Endothelial cell of umbilical vein (primary cell): ENCODE measurements around the gene FYCO1. TPM values are rescaled to one million over a fixed set of nuclear protein-coding genes. Genes with fewer than 3 reads are reported as not detected.

Experiments
- BruUV-seq: library from RNA; stranded (reverse); fragments of 400-500 nt; replicated peaks from 2 replicates; lab custom pipeline; 2021; lab: Mats Ljungman, UMichigan
- CTCF ChIA-PET: fragments of 300-600, 350-600 bp; sonication (Branson Sonifier 250); formaldehyde crosslinking; loops from one replicate; lab custom pipeline; 2021; ENCODE audit warnings: antibody characterized with exemption, inconsistent platforms; lab: Charles Lee
- POLR2A ChIA-PET: fragments of 300-600, 350-600 bp; sonication (Branson Sonifier 250); formaldehyde crosslinking; loops from one replicate; lab custom pipeline; 2021; ENCODE audit warnings: antibody characterized with exemption, inconsistent platforms; lab: Charles Lee
- DNase-seq: peaks from one replicate; pipeline ENCODE4 v3.0.0-alpha.2; 2011; ENCODE audit warnings: low read depth, low spot score
- FAIRE-seq: peaks from 2 replicates; lab custom pipeline; 2011; peaks lifted over from hg19 to GRCh38; lab: Jason Lieb, UNC
- H2AFZ ChIP-seq: 2 replicates; pipeline ENCODE4 v1.6.0; 2012; ENCODE audit warnings: low read depth, low read length, control low read depth, inconsistent platforms
- H3K27ac ChIP-seq: 2 replicates; pipeline ENCODE4 v1.5.1; 2011; ENCODE audit warnings: low read depth, mild to moderate bottlenecking, control low read depth, low read length, moderate library complexity; ENCODE audit not compliant: insufficient read depth
- H3K27me3 ChIP-seq, 2 experiments: 2 replicates each; pipeline versions ENCODE4 v1.6.0 to v1.6.1; 2011; ENCODE audit warnings: low read length in 2 of 2, mixed read lengths in 1 of 2; ENCODE audit not compliant: control insufficient read depth in 2 of 2, insufficient read depth in 2 of 2
- H3K36me3 ChIP-seq, 2 experiments: 2 replicates in 1 of 2; 3 replicates in 1 of 2; pipeline ENCODE4 v1.5.1; 2011; ENCODE audit warnings: low read length in 2 of 2, mild to moderate bottlenecking in 1 of 2, moderate library complexity in 1 of 2; ENCODE audit not compliant: control insufficient read depth in 2 of 2, insufficient read depth in 2 of 2; ENCODE audit errors: extremely low read depth in 1 of 2
- H3K4me1 ChIP-seq: 3 replicates; pipeline ENCODE4 v1.5.1; 2011; ENCODE audit warnings: mild to moderate bottlenecking, low read length; ENCODE audit not compliant: control insufficient read depth, insufficient read depth; ENCODE audit errors: extremely low read depth
- H3K4me2 ChIP-seq: 2 replicates; pipeline ENCODE4 v1.6.1; 2011; ENCODE audit warnings: low read length, control low read depth, mixed read lengths; ENCODE audit not compliant: insufficient read depth
- H3K4me3 ChIP-seq, 3 experiments: fragments of 200-600 bp in 1 of 3; sonication (generic), shearing (Covaris generic) in 1 of 3; replicated peaks in 1 of 3; 2 replicates each; pipeline ENCODE4 v1.5.1; 2011 to 2016; ENCODE audit warnings: control low read depth in 3 of 3, low read length in 3 of 3, mild to moderate bottlenecking in 2 of 3, inconsistent platforms in 1 of 3, low read depth in 1 of 3, moderate library complexity in 1 of 3; ENCODE audit not compliant: insufficient read depth in 1 of 3
- H3K79me2 ChIP-seq: 2 replicates; pipeline ENCODE4 v1.6.0; 2012; ENCODE audit warnings: low read length, inconsistent platforms; ENCODE audit not compliant: control insufficient read depth, insufficient read depth
- H3K9ac ChIP-seq: replicated peaks from 2 replicates; pipeline ENCODE3; 2011; ENCODE audit warnings: low read length, control low read depth; ENCODE audit not compliant: insufficient read depth; ENCODE audit errors: extremely low read depth
- H3K9me1 ChIP-seq: replicated peaks from 3 replicates; pipeline ENCODE4 v1.6.0; 2011; ENCODE audit warnings: mild to moderate bottlenecking, low read length; ENCODE audit not compliant: control insufficient read depth, insufficient read depth; ENCODE audit errors: extremely low read depth
- H3K9me3 ChIP-seq: replicated peaks from 2 replicates; pipeline ENCODE4 v1.5.1; 2012; ENCODE audit warnings: low read length, inconsistent platforms; ENCODE audit not compliant: control insufficient read depth, insufficient read depth
- H4K20me1 ChIP-seq: replicated peaks from 2 replicates; pipeline ENCODE3; 2011; ENCODE audit warnings: mild to moderate bottlenecking, low read length; ENCODE audit not compliant: control insufficient read depth, insufficient read depth; ENCODE audit errors: extremely low read depth
- GATA2 ChIP-seq: IDR thresholded peaks from 2 replicates; pipeline ENCODE4 v1.7.0; 2011; ENCODE audit warnings: low read depth, mild to moderate bottlenecking, moderate library complexity, mixed read lengths, low read length; ENCODE audit not compliant: insufficient read length, insufficient read depth
- MAX ChIP-seq: IDR thresholded peaks from 2 replicates; pipeline ENCODE4 v1.6.1; 2011; ENCODE audit not compliant: insufficient read depth, insufficient read length
- POLR2AphosphoS5 ChIP-seq: IDR thresholded peaks from 2 replicates; pipeline ENCODE4 v1.6.1; 2012; ENCODE audit warnings: low read depth, mild to moderate bottlenecking, control low read depth, low read length, moderate library complexity; ENCODE audit not compliant: insufficient read depth
- dilution Hi-C: fragments of 300-500 bp; cut with MboI; formaldehyde crosslinking; loops from one replicate; pipeline ENCODE4 v1.15.0; 2019; ENCODE audit warnings: low sequenced_read_pairs; ENCODE audit not compliant: extremely low pct_ligation_motif_present
- intact Hi-C: fragments of 100-400 bp; cut with micrococcal nuclease; formaldehyde crosslinking; loops from one replicate; pipeline ENCODE4 v1.10.0; 2022
- polyA plus RNA-seq, 4 experiments: library from polyadenylated mRNA; depleted of rRNA in 3 of 4; stranded (reverse) in 3 of 4; unstranded in 1 of 4; fragments of >200 nt; gene quantifications; 2 replicates each; pipeline versions ENCODE4 v1.2.1 to v1.2.3, GENCODE V29; 2011 to 2012; ENCODE audit warnings: missing spikeins in 1 of 4
- total RNA-seq: library from RNA; stranded (reverse); gene quantifications from 2 replicates; pipeline ENCODE4 v1.2.3, GENCODE V29; 2021
- TF ChIP-seq, protein P1 (sequence below), 2 donors: IDR thresholded peaks; 1 replicate in 1 of 2; 2 replicates in 1 of 2; pipeline ENCODE4 v1.5.1; 2011; ENCODE audit warnings: low read length in 2 of 2, mild to moderate bottlenecking in 2 of 2, moderate library complexity in 2 of 2, control low read depth in 1 of 2, inconsistent platforms in 1 of 2, low read depth in 1 of 2; ENCODE audit not compliant: insufficient read depth in 1 of 2; ENCODE audit errors: extremely low read depth in 1 of 2

The FYCO1 gene
- total and polyA plus RNA-seq, 2 donors (not counting 3 experiments of a cell fraction or from before 2014, with no cell fraction given) = 13.9 to 20.8 TPM

GRCh38 chr3:46008058-46008457, 12.4 kb upstream of the FYCO1 start:
- no peaks in the 10 kb centered on the region for H3K4me1 ChIP-seq
- H3K9me1 ChIP-seq = no peaks in the 10 kb centered on the region
- no peak for FAIRE-seq
- dilution Hi-C loops (no loop called here), intact Hi-C loops (no loop called here)
- no peaks in the 10 kb centered on the region for H3K36me3 ChIP-seq
- H3K79me2 ChIP-seq = no peaks in the 10 kb centered on the region
- no peak for DNase-seq
- BruUV-seq = no TSS peak
- no peak overlapping the region for H3K4me3 ChIP-seq
- CTCF ChIA-PET = no interaction called here
- TF ChIP-seq, protein P1, sequence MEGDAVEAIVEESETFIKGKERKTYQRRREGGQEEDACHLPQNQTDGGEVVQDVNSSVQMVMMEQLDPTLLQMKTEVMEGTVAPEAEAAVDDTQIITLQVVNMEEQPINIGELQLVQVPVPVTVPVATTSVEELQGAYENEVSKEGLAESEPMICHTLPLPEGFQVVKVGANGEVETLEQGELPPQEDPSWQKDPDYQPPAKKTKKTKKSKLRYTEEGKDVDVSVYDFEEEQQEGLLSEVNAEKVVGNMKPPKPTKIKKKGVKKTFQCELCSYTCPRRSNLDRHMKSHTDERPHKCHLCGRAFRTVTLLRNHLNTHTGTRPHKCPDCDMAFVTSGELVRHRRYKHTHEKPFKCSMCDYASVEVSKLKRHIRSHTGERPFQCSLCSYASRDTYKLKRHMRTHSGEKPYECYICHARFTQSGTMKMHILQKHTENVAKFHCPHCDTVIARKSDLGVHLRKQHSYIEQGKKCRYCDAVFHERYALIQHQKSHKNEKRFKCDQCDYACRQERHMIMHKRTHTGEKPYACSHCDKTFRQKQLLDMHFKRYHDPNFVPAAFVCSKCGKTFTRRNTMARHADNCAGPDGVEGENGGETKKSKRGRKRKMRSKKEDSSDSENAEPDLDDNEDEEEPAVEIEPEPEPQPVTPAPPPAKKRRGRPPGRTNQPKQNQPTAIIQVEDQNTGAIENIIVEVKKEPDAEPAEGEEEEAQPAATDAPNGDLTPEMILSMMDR (IDR thresholded peaks at IDR 0.05; ENCODE audit: extremely low read depth in 1 of 2, insufficient read depth in 1 of 2, low read depth in 1 of 2, low read length in 2 of 2) = no peak
- TF ChIP-seq MAX (no peak), POLR2AphosphoS5 (no peak)
- no peak overlapping the region for H2AFZ ChIP-seq
- no peaks in the 10 kb centered on the region for H4K20me1 ChIP-seq
- no peak overlapping the region for H3K4me2 ChIP-seq
- H3K9ac ChIP-seq = no peak overlapping the region
- no peaks in the 10 kb centered on the region for H3K9me3 ChIP-seq
- POLR2A ChIA-PET = no interaction called here
- peaks cover 0 to 2% of the 10 kb centered on the region in 2 experiments for H3K27me3 ChIP-seq
- no peak overlapping the region for H3K27ac ChIP-seq

- peaks cover 0 to 2% of the 10 kb centered on the region in 2 experiments for H3K27me3 ChIP-seq
- FAIRE-seq (no peak), DNase-seq (no peak)
- intact Hi-C loops (no loop called here), dilution Hi-C loops (no loop called here)
- H2AFZ ChIP-seq = no peak overlapping the region
- no peaks in the 10 kb centered on the region for H3K79me2 ChIP-seq
- TF ChIP-seq GATA2 = no peak
- TF ChIP-seq, protein P1 (IDR thresholded peaks at IDR 0.05; ENCODE audit: extremely low read depth in 1 of 2, insufficient read depth in 1 of 2, low read depth in 1 of 2, low read length in 2 of 2) = no peak
- no peaks in the 10 kb centered on the region for H3K9me1 ChIP-seq
- no peaks in the 10 kb centered on the region for H3K4me1 ChIP-seq
- H3K9ac ChIP-seq = no peak overlapping the region
- no TSS peak for BruUV-seq
- H3K36me3 ChIP-seq = no peaks in the 10 kb centered on the region
- no peak overlapping the region for H3K27ac ChIP-seq
- no peak overlapping the region for H3K4me2 ChIP-seq
- H3K9me3 ChIP-seq = no peaks in the 10 kb centered on the region
- no peak overlapping the region for H3K4me3 ChIP-seq
- ChIA-PET POLR2A (no interaction called here), CTCF (no interaction called here)
- no peaks in the 10 kb centered on the region for H4K20me1 ChIP-seq
Measured at GRCh38 chr3:46007280-46007679, 11.7 kb upstream of the FYCO1 start.
